SKM-1 (cell line): ENCODE results near the gene UNK.
"Not testable (repeated sequence)": the region's sequence is repeated elsewhere in the genome, so short reads cannot be mapped to it uniquely, and the experiment has no call there.

ENCODE experiments used
- DNase-seq: peaks from one replicate; lab custom pipeline; 2025; ENCODE audit not compliant: unreplicated experiment; lab: John Stamatoyannopoulos, UW

Gene UNK

DNA sequence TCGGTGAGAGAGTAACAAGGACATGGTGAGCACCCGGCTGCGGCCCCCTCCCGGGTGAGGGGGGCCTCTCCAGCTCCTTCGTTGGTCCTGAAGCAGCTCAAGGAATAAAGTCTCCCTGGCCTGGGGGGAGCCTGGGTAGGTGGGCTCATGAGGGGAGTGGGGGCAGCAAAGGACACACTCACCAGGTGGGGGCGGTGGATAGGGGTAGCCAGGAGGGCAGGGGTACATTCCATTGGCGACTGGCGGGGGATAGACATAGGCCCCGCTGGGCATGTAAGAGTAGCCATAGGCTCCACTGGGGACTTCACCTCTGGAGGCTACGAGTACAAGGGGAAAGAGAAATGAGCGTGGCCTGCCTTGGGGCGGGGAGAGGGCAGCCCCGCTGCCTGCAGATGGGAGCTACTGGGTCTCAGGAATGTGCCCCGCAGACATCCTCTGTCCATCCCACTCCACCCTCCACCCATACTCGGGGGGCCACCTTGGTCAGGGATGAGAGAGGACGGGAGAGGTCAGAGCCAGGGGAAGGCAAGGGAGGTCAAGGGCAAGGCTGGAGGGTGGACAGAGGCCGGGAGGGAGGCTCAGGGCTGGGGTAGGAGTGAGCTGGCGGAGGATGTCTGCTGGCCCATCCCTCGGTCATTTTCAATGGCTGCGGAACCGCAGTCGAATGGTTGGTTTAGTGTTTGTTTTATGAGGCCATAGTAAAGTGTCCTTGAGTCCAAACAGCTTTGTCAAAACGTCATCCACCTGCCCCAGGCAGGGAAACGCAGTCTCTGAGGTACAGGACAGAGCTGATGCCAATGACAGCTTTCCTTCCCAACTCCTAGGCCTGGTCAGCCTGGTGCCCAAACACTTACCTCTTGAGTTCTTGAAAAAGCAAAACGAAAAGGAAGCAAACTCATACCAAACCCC is 63.3 kb downstream of the UNK start:
- no peak for DNase-seq

DNA sequence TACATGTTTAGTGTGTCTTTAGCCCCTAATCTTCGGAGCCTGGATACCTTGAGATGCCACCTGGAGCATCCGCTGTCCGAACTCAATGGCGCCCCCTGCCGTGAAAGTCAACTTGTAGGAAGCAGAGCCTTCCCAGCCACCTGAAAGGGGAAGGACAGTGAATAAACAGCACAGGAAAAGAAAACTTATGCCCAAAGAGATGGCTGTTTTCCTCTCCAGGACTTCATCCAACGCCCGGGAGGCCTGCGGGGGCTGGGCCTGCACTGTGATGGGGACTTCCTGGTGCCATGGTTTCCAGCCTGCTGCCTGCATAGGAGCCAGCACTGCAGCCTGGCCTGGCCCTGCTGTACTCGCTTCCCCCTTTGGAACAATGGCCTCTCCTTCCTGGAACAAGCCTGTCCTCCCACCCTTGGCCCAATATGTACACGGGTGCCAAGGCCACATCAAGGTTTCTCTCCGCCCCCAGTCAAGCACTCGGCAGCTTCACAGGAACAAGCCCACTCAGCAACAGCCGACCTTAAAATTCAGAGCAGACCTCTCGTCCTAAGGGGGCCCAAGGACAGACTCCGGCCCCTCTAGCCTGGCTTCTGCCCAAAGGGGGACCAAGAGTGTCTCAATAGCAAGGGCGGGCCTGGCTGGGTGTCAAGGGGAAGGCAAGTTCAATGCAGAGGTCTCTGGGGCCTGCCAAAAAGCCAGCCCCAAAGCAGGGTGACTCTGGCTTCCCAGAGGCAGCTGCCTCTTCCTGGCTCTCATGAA is 64.1 kb downstream of the UNK start:
- DNase-seq = peak; percentile 50

DNA sequence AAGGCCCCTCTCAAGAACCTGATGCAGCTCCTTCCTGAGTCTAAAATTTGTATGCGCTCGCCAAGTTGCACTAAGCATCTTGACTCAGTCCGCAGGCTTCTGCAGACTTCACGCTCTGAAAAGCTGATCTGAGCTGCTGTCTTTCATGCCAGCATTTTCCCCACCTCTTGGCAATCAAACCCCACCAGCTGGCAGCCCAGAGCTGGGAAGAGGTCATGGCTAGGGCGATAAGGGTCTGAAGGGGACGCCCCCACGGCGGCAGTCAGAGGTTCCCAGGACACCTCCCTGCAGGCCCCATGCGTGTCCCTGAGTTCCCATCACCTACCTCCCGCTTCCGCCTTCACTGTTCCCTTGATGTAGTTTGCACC is 64.7 kb downstream of the UNK start:
- no peak for DNase-seq

DNA sequence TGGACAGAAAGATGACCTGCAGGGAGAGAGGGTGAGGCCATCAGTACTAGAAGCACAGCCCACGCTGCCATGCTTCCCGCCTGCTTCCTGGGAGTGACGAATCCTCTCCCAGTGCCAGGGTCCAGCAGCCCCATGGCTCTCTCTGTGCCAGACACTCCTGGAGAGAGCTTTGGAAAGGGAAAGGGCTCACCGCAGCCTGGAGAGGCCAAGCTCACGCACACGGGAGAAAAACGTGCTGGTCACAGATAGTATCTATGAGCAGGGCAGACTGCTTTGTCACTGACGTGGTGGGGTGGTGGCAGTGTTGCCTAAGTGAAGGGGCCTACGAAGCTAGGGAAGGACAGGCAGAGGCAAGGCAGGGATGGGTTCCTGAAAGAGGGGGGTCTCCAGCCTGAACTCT is 65.1 kb downstream of the UNK start:
- DNase-seq = no peak

DNA sequence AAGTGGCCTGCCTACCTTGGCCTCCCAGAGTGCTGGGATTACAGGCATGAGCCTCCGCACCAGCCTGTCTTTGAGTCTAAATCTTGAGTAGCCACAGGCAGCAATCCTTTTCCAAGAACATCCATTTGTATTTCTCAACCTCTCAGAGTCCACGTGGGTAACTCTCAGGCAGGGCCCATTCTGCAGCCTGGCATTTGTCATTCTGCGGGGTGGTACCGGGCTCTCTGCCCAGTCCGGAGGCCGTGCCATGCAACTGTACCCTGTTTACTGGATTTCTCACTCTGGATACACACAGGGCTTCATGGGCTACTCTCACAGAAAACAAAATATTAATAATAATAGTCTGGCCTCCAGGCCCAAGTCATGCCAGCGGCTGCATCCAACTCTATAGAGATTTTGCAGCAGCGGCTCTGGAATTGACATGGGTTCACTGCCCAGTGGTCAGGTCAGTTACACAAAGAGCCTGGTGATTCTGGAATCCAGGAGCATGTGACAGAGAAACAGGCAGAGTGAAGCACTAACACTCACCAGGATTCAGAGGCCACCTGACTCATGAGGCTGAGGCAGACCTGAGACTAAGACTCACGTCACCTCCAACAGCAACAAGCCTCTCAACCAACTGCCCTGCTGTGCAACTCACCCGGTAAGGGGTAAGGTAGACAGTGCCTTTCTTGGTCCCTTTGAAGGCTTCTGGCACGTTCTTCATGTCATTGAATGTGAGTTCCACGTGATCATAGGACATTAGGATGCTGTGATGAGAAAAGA is 66.5 kb downstream of the UNK start:
- DNase-seq = no peak

DNA sequence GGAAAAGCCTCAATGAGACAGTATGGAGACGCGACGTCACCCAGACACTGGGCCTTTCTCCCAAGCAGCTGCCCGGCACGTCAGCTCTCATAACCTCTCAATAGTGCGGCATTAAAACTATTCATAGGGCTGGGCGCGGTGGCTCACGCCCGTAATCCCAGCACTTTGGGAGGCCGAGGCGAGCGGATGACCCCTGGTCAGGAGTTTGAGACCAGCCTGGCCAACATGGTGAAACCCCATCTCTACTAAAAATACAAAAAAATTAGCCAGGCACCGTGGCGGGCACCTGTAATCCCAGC is 67.0 kb downstream of the UNK start:
- not testable (repeated sequence) for DNase-seq

DNA sequence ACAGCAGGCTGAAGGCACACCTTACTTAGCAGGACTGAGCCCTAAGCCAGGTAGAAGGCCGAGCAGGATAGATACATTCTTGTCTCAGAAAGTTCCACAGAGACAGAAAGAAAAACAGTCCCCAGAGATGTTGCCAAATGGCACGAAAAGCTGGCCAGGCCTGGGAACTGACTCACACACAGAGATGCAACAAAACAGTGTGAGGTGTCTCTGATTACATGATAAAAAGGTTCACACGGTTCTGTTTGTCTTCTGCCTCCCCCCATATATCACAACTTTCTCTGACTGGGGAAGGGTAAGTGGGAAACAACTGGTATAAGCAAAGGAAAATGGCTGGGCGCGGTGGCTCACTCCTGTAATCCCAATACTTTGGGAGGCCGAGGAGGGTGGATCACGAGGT is 68.8 kb downstream of the UNK start:
- DNase-seq = no peak

DNA sequence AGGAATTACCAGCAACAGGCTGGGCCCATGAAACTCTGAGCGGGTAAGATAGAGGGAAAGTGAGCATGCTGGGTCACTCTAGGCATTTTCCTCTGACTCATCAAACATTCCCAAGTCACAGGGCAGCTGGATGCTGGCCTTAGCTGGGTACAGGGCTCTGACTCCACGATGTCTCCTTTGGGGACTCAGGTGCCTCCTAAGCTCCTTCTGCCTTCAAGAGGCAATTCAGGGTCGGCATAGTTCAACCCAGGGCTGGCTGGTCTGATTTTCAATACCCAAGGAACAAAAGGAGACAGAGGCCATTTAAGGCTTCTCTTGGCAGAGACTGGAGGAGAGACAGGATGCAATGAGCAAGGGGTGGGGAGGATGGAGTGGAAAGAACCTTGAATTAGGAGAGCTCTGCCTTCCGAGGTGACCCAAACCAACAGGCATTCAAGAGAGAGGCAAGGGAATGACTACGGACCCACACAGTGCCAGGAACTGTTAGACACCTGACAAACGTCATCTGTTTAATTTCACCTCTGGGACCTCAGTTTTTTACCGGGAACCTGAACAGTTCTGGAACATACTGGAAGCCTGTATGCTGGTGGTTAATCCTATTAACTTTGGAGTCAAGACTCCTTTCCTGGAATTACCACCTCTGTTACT is 69.6 kb downstream of the UNK start:
- no peak for DNase-seq

DNA sequence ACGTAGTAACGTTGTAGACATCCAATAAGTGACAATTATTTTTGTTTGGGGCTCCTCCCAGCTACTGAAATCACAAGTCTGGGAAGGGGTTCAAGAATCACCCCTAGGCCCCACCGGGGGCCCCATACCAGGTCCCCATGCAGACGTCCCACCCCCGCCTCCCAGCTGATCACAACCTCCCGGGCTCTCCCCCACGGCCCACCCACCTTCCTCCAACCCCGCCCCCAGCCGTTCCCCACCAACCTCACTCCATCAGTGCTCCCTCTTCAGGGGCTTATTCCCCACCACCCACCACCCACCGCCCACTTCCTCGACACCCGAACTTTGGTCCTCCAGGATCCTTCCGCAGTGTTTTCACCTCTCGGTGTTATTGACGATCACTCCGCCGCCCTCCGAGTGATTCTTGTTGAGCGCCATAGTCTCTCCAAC is 70.3 kb downstream of the UNK start:
- no peak for DNase-seq

DNA sequence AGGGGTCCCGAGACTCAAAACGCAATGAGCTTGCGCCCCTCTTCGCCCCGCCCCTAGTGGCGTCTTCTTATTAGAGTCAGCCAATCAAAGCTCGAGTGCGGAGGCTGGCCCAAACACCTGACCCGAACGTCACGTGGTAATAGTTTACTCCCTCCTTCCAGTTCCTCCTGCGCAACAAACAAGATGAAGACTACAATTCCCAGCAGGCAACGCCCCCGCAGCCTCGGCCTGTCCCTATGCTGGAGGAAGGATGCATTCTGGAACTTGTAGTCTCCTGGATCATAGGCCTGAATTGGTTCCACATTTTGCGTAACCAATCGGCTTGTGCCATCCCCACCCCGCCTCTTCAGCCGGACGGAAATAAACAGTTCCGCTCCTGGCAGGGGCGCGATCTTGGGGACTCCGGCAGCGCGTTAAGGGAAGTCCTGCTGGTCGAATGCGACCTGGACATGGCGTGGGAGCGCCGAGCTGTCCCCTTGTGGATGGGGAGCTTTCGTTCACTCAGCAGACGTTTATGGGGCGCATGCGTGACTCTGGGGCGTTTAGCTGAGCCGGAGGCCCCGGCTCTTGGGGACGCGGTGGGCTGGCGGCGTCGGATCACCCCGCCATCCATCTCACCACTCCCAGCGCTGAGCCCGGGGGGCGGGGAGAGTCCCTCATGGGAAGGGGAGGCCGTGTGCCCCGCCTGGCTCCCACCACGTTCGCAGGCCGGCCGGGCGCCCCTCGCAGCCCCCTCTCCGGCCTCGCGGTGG is 70.9 kb downstream of the UNK start, which contains the start of gene WBP2:
Gene WBP2 (minus strand): TSS at position 26 of the 752 bp plus-strand sequence. CDS start 38 bp downstream, outside the sequence.
- peak; percentile 100 for DNase-seq

DNA sequence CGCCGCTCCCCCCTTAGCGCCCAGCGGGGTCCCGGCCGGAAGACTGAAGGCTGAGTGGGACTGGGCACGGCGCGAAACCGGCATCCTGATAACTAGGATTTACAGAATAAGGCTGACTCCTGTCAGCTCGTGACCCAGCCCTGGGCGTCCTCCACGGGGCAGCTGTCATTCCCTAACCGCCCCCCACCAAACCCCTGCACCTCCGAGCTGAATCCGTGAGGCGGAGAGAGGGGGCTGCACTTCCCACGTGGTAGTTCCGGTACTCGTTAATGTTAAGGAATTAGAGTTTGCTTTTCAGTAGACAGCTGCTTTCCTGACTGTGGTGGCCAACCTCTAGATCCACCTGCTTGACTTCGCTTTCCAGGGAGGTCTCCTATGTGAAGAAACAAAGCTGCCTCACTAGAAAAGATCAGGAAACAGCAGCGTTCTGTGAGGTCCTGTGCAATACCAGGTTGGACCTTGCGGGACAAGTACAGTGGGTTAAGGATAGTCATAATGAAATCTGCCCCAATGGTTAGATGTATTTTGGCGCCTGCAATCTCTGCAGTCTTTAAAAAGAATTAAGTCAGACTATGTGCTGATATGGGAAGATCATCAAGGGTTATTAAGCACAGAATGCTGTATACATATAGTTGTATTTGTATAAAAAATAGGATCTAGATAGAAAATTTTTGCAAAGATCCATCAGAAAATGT is 71.6 kb downstream of the UNK start:
- DNase-seq = no peak

DNA sequence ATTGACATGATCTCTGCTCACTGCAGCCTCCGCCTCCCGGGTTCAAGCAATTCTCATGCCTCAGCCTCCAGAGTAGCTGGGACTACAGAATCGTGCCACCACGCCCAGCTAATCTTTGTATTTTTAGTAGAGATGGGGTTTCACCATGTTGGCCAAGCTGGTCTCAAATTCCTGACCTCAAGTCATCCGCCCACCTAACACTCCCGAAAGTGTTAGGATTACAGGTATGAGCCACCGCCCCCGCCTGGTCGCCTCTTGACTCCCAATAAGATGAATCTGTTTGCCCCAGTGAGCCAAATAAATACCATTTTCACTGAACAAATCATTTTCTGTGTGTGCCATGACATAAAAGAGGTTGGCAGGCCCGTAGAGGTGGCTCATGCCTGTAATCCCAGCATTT is 74.8 kb downstream of the UNK start:
- DNase-seq = not testable (repeated sequence)

DNA sequence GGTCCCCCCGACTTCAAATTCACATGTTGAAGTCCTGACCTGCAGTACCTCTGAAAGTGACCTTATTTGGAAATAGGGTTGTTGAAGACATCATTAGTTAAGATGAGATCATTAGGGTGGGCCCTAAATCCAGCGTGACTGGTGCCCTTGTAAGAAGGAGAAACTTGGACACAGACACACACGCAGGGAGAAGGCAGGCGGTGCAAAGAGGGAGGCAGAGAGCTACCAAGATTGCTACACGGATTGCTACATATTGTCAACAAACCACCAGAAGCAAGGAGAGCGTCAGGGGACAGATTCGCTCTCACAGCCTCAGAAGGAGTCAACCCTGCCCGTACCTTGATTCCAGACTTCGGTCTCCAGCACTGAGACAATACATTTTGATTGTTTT is 77.3 kb downstream of the UNK start:
- no peak for DNase-seq

DNA sequence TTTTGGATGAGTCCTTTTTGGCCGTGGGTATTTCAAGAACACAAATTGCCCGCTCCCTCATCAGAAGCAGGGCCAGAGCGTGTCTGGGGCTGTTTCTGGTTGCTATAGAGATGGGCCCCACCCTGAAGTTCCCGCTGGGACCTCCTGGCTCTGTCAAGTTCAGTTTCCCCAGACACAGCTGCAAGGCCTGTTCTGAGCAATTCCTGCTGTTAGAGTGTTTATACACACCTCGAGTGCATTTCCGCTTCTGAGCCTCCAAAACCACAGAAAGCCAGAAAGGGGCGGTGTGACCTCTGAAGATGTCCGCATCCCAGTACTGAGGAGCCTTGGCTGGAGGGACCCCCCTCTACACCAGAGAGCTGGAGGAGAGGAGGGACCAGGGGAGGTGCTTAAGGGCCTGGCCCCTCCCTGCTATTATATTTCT is 79.9 kb downstream of the UNK start:
- DNase-seq = no peak

DNA sequence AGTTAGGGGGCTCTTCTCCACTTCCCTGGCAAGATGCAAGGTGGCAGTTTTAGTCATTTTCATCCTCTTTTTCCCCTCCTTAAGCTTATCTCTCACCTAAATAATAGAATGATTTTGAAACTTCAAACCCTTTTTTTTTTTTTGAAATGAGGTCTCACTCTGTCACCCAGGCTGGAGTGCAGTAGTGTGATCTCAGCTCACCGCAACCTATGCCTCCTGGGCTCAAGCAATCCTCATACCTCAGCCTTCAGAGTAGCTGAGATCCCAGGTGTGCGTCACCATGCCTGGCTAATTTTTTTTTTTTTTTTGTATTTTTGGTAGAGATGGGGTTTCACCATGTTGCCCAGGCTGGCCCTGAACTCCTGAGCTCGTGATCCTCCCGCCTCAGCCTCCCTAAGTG is 80.3 kb downstream of the UNK start:
- DNase-seq = not testable (repeated sequence)

DNA sequence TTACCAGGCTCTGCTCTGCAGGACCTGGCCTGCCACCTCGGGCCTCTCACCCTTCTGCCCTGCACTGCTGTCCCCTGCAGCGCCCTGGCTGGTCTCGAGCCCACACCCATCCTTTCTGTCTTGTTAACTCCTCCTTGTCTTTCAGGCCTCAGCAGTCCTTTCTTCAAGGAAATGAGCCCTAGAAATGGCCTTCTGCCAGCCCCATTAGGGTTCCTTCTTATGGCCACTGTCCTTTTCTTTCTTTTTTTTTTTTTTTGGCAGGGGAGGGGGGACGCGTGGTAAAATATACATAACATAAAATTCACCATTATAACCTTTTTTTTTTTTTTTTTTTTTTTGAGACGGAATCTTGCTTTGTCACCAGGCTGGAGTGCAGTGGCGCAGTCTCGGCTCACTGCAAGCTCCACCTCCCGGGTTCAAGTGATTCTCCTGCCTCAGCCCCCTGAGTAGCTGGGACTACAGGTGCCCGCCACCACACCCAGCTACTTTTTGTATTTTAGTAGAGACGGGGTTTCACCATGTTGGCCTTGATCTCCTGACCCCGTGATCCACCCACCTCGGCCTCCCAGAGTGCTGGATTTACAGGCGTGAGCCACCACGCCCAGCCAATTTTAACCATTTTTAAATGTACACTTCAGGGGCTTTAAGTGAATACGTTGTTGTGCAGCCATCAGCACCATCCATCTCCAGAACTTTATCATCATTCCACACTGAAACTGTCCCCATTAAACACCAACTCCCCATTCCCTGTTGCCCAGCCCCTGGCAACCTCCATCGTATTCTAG is 81.0 kb downstream of the UNK start:
- DNase-seq = not testable (repeated sequence)

DNA sequence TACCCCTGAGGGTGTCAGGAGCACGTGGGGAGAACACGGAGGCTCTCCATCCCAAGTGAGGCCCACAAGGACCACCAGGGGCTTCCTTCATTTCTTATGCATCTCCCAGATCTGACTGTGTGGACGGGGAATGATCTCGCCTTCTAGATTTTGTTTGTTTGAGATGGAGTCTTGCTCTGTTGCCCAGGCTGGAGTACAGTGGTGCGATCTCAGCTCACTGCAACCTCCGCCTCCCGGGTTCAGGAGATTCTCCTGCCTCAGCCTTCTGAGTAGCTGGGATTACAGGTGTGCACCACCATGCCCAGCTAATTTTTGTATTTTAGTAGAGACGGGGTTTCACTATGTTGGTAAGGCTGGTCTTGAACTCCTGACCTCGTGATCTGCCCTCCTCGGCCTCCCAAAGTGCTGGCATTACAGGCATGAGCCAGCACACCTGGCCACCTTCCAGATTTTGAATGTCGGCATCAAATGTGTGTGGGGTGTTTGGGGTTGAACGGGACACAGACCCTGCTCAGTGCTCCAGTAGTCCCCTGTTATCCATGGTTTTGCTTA is 84.2 kb downstream of the UNK start:
- not testable (repeated sequence) for DNase-seq

DNA sequence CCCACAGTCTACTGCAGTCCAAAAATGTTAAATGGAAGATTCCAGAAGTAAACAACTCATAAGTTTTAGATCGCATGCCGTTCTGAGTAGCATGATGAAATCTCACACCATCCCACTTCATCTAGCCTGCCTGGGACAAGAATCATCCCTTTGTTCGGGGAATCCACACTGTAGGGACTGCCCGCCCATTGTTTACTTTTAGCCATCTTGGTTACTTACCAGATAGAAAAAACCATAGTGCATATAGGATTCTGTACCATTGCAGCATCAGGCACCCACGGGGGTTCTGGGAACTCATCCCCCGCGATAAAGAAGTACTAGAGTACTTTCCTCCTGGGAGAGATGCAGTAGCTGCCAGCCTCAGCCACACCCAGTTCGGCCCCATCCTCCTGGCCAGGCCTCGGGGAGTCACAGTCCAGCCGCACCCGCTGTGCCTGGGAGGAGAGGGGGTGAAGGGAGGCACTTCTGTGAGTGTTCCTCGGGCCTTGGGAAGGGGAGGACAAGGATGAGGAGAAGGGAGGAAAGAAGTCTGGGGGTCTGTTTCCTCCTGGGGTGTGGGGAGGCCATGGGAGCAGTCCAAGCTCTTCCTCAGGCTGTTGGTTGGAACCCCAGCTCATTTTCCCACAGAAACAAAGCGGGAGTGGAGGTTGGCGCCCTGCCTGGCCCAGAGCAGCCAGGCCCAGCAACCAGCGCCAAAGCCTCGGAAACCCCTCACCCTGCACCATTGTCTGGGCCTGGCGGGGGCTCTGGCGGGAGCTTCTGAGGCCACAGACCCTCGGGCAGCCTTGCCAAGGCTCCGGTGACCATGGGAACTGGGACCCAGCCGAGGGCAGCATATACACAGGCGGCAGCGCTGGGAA is 84.9 kb downstream of the UNK start:
- DNase-seq = no peak
